Ascending aorta (tissue), 2 donors: ENCODE data around the gene POU2F1. TPM values are rescaled to one million over a fixed set of nuclear protein-coding genes. Genes with fewer than 3 reads are reported as not detected.

Source experiments
- DNase-seq, 2 donors: peaks; one replicate each; pipeline ENCODE4 v3.0.0-alpha.2; 2019; ENCODE audit warnings: low spot score in 2 of 2
- H3K27ac ChIP-seq, 2 donors: fragments of 200-600 bp; sonication (generic); one replicate each; pipeline ENCODE4 v1.5.1; 2016 to 2017; ENCODE audit warnings: mild to moderate bottlenecking in 1 of 2
- H3K27me3 ChIP-seq: fragments of 200-600 bp; sonication (generic); one replicate; pipeline ENCODE4 v1.5.1; 2017
- H3K36me3 ChIP-seq, 2 donors: fragments of 200-600 bp; sonication (generic); one replicate each; pipeline ENCODE4 v1.5.1; 2016
- H3K4me1 ChIP-seq, 2 donors: fragments of 200-600 bp; sonication (generic); one replicate each; pipeline ENCODE4 v1.5.1; 2016 to 2017; ENCODE audit warnings: mild to moderate bottlenecking in 1 of 2
- H3K4me3 ChIP-seq, 2 donors: fragments of 200-600 bp; sonication (generic); one replicate each; pipeline ENCODE4 v1.5.1; 2016 to 2017; ENCODE audit warnings: mild to moderate bottlenecking in 1 of 2
- H3K9me3 ChIP-seq, 2 donors: fragments of 200-600 bp; sonication (generic); one replicate each; pipeline ENCODE4 v1.5.1; 2016
- intact Hi-C: fragments of 100-400 bp; cut with DNase I; formaldehyde crosslinking; loops from one replicate; pipeline ENCODE4 v1.15.1; 2023
- total RNA-seq: library from RNA; depleted of rRNA; stranded (reverse); fragments of >200 nt; gene quantifications from one replicate; pipeline ENCODE4 v1.1.0, GENCODE V29; 2016
- TF ChIP-seq, protein P1 (sequence below), 3 experiments: fragments of 200-600 bp in 2 of 3; fragments of 450-650 bp in 1 of 3; sonication (generic) in 2 of 3; IDR thresholded peaks; one replicate each; pipeline ENCODE4 v1.5.1; 2016 to 2019; ENCODE audit warnings: antibody characterized with exemption in 3 of 3, mild to moderate bottlenecking in 1 of 3, moderate library complexity in 1 of 3

The POU2F1 gene
- total RNA-seq, 1 donor from 2014 or later: 3.0 TPM

DNA sequence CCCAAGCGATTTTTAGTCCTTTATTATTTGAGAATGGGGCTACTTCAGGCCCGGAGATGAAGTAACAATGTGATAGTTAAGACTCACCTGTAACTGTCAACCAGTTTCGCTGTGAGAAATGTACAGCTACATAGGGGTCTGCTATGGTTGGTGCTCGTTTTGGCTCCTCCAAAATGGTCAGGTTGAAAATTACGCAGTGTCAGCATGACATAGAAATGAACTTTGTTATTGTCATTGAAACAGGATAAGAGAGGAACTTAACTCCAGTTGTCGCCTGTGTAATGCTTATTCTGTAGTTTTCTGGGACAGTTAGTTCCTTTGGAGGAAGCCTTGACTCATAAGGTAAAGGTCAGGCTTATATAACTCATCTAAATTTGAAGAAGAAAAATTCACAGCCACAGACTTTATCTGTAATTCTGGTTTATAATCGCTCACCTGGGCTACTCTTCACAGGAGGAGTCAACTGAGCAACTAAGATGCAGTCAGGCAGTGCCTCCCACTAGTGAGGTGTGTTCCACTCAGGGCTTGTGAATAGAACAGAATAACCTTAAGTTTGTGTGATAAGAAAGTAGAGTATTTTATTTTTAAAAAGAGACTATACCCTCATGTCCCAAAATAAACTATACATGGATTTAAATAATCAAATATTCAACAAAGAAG is 166.7 kb downstream of the POU2F1 start:
- no peak overlapping the region for H3K4me3 ChIP-seq
- no peak for DNase-seq
- TF ChIP-seq, protein P1, sequence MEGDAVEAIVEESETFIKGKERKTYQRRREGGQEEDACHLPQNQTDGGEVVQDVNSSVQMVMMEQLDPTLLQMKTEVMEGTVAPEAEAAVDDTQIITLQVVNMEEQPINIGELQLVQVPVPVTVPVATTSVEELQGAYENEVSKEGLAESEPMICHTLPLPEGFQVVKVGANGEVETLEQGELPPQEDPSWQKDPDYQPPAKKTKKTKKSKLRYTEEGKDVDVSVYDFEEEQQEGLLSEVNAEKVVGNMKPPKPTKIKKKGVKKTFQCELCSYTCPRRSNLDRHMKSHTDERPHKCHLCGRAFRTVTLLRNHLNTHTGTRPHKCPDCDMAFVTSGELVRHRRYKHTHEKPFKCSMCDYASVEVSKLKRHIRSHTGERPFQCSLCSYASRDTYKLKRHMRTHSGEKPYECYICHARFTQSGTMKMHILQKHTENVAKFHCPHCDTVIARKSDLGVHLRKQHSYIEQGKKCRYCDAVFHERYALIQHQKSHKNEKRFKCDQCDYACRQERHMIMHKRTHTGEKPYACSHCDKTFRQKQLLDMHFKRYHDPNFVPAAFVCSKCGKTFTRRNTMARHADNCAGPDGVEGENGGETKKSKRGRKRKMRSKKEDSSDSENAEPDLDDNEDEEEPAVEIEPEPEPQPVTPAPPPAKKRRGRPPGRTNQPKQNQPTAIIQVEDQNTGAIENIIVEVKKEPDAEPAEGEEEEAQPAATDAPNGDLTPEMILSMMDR (IDR thresholded peaks at IDR 0.05): no peak
- no peaks in the 10 kb centered on the region for H3K4me1 ChIP-seq
- peaks cover 17 to 31% of the 10 kb centered on the region in 2 donors for H3K36me3 ChIP-seq
- intact Hi-C loops: no loop called here
- H3K27me3 ChIP-seq: no peaks in the 10 kb centered on the region
- no peak overlapping the region for H3K27ac ChIP-seq
- H3K9me3 ChIP-seq: no peaks in the 10 kb centered on the region

DNA sequence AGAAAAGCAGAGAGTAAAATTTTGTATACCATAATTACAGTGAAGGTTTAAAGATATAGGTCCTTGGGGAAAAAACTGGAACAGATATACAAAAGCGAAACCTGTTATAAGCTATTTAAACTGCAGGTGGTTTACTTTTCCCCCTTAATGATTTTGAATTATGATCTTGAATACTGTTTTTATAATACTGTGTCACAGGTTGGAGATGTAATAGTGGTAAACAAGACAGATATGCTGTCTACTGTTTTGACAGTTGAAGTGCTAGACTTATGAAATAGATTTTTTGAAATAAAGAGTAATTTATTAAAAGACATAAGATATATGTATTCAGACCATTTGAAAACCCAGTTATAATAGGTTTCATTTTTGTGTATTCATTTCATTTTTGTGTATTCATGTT is 168.3 kb downstream of the POU2F1 start:
- Histone ChIP-seq H3K9me3 (no peaks in the 10 kb centered on the region), H3K4me3 (no peak overlapping the region), H3K4me1 (no peaks in the 10 kb centered on the region), H3K27me3 (no peaks in the 10 kb centered on the region), H3K27ac (no peak overlapping the region), H3K36me3 (peaks cover 16 to 31% of the 10 kb centered on the region in 2 donors)
- TF ChIP-seq, protein P1 (IDR thresholded peaks at IDR 0.05): no peak
- no peak for DNase-seq
- intact Hi-C loops: no loop called here

DNA sequence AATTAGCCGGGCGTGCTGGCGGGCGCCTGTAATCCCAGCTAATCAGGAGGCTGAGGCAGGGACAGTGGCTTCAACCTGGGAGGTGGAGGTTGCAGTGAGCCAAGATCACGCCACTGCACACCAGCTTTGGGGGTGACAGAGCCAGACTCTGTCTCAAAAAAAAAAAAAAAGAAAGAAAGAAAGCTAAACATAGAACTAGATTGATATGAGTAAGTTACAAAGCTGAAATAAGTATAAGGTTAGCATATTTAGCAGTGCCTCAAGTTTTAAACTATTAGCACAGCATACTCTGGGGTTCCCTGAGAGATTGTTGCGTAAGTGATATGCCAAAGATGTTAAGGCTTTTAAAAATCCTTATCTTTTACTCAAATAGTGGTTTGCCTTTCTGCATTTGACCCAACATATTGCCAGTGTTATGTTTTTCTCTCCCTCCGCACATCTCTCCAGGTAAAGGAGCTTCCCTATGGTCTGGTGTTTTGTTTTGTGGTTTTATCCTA is 171.6 kb downstream of the POU2F1 start:
- no peaks in the 10 kb centered on the region for H3K9me3 ChIP-seq
- H3K27ac ChIP-seq: no peak overlapping the region
- no peak for DNase-seq
- H3K36me3 ChIP-seq: peaks cover 13 to 17% of the 10 kb centered on the region in 2 donors
- H3K4me1 ChIP-seq: no peaks in the 10 kb centered on the region
- no peaks in the 10 kb centered on the region for H3K27me3 ChIP-seq
- H3K4me3 ChIP-seq: no peak overlapping the region
- intact Hi-C loops: no loop called here
- TF ChIP-seq, protein P1 (IDR thresholded peaks at IDR 0.05): no peak

DNA sequence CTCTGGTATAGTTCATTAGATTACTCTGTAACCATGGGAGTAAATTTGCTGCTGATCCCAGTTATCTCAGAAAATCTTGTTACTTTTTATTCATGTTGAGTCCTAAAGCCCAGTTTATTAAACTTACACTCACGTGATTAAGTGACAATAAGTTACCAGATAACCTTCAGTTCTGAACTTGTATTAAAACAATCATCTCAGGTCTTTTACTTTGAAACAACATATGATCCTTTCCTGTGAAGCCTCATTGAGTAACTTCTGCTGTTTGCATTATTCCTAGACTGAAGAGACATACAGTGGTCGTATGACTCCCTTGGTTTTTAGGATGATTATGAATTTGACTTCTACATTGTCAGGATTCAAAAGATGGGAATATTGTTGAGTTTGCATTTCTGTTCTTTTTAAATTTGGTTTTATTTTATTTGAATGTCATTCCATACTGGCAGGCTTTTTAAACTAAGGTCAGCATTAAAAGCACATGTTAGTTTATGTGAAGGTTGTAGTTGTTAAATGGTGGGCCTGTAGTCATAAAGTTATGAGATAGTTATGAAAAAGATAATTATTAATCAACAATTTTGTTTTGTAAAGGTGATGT is 179.8 kb downstream of the POU2F1 start:
- H3K36me3 ChIP-seq: peaks cover 22 to 44% of the 10 kb centered on the region in 2 donors

DNA sequence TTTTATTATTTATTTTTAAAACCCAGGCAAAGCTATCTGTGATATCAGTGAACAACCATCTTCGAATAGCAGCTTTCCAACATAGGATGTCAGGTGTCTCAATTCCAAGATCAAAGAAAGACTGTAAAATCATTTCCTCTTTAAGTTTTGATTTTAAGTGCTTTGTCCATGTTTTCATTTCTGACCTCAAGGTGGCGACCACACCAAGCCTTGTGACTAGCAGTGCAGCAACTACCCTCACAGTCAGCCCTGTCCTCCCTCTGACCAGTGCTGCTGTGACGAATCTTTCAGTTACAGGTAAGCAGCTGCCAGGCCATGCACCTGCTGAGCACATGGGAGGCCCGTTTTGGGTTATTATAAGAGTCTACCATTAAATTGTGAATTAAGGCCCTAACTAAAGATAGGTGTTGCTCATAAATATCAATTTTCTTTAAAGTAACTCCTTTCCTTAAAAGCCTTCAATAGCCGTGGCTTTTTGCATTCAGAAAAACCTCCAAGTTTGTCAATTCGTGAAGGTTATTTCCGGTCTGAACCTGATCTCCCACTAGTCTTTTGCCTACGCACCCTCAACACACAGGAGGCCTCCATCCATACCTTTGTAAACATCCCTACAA is 180.7 kb downstream of the POU2F1 start:
- TF ChIP-seq, protein P1 (IDR thresholded peaks at IDR 0.05): peak in 2 of 3 experiments; percentile 31 to 38
- no peak for DNase-seq
- no peak overlapping the region for H3K27ac ChIP-seq
- no peaks in the 10 kb centered on the region for H3K9me3 ChIP-seq
- no peaks in the 10 kb centered on the region for H3K4me1 ChIP-seq
- no peak overlapping the region for H3K4me3 ChIP-seq
- H3K27me3 ChIP-seq: no peaks in the 10 kb centered on the region
- H3K36me3 ChIP-seq: peaks cover 22 to 53% of the 10 kb centered on the region in 2 donors
- intact Hi-C loops: loop anchor here (10.0 kb wide), 2 partner anchors 127 to 133 kb away; no protein-coding TSS in a partner anchor

More for the DNA sequence above, 179.8 kb downstream of the POU2F1 start:
- TF ChIP-seq, protein P1 (IDR thresholded peaks at IDR 0.05): no peak
- Histone ChIP-seq H3K4me1 (no peaks in the 10 kb centered on the region), H3K27ac (no peak overlapping the region), H3K4me3 (no peak overlapping the region), H3K9me3 (no peaks in the 10 kb centered on the region), H3K27me3 (no peaks in the 10 kb centered on the region)
- no peak for DNase-seq
- intact Hi-C loops: loop anchor here (10.0 kb wide), 2 partner anchors 126 to 134 kb away; no protein-coding TSS in a partner anchor
